ENCODE data around the gene OSER1. TPM values are rescaled to one million over a fixed set of nuclear protein-coding genes. Genes with fewer than 3 reads are reported as not detected.
"Not testable (repeated sequence)": the region's sequence is repeated elsewhere in the genome, so short reads cannot be mapped to it uniquely, and the experiment has no call there.

The OSER1 gene
- total RNA-seq, 1 donor from 2014 or later: 35.9 TPM

GRCh38 chr20:44200371-44200770 is 10.2 kb downstream of the OSER1 start:
- DNase-seq: no peak

DNA sequence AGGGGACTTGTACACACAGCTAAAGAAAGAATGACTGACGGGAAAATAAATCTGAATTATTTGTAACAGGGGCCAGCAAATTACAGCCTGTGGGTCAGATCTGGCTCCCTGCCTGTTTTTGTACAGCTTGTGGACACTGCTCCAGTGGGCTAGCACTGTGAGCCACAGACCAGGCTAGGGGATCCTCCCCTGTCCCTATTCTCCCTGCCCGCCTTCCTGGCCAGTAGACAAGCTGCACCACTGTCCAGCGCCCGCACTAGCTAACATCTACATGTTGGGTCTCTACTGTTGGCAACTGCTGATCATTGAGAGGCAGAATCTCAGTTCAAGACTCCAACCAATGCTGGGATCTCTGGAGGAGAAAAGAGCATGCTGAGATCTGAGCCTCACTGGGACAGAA is 10.7 kb downstream of the OSER1 start:
- DNase-seq: no peak

DNA sequence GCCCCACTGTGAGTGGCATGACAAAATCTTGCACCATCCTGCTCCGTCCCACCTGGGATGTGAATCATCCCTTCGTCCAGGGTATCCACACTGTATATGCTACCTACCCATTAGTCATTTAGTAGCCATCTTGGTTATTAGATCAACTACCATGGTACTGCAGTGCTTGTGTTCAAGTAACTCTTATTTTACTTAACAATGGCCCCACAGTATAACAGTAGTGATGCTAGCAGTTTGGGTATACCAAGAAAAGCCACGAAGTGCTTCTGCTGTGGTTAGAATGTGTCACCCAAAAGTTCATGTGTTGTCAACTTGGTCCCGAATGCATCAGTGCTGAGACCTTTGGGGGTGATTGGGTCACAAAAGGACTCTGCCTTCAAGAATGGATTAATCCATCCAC is 11.7 kb downstream of the OSER1 start:
- DNase-seq: no peak

DNA sequence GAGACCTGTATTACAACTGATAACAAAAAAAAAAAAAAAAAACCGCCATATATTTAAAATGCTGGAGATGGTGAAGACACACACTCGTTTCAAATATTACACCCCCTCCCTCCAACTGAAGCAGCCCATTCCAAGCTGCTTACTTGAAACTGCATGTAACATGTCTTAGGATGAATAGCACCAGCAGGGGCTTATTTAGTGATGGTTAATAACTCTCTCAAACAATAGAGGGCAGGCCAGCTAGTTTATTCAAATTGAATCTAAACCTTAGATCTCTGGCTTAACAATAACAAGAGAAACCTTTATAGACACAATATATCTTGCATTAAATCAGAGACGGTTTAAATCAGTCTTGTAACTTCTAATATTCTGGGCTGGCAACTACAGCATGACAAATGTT is 14.3 kb downstream of the OSER1 start:
- DNase-seq: no peak

DNA sequence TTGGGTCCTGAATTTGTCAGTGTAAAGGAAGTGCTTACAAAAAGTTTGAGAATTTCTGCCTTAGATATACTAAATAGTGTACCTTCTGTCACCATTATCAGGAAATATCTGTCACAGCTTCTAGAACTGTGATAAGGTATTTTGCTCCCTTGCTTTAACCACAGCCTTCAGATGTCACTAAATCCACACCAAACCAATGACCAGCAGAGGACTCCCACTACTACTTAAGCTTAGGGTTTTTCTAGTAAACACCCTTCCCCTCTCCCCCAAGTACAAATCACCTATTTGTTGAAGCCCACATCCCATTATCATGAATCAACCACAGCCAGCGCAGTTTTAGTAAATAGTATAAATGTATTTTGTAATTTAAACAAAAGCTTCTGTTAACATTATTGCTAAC is 15.0 kb downstream of the OSER1 start:
- no peak for DNase-seq

DNA sequence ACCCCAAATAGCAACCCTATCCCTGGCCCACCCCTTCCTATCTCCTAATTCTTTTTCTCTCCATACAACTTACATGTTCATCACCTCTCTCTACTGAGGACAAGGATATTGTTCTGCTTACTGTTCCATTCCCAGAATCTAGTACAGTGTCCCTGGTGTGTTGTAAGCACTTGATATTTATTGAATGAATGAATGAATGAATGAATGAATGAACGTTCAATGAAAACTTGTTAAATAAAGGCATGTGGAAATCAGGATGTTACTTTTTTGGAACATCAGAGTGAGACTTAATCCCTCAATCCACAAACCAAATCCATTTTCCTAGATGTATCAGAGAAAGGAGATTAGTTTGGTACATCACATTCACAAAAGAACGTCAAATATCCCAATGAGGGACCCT is 16.8 kb downstream of the OSER1 start:
- DNase-seq: no peak

GRCh38 chr20:44191640-44192039 is 18.9 kb downstream of the OSER1 start:
- DNase-seq: not testable (repeated sequence)

DNA sequence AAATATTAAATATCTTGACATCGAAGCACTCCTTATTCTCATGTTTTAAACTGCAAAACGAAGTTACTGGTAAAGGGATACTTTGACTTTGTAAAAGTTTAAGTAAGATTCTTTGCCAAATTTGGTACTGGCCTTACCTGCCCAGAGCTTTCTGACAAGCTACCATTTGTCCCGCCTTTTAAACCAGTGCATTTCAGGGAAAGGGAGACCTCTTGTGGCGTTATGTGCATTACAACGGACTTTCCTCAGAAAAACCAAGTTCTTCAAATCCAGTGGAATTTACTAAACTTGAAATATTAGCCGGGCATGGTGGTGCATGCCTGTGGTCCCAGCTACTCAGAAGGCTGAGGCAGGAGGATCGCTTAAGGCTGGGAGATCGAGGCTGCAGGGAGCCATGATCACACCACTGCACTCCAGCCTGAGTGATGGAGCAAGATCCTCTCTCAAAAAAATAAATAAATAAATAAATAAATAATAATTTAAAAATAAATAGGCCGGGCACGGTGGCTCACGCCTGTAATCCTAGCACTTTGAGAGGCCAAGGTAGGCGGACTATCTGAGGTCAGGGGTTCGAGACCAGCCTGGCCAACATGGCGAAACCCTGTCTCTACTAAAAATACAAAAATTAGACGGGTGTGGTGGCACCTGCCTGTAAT is 20.2 kb downstream of the OSER1 start:
- not testable (repeated sequence) for DNase-seq

- DNase-seq: no peak
These were observed 21.8 kb downstream of the OSER1 start for GRCh38 chr20:44188752-44189151.

DNA sequence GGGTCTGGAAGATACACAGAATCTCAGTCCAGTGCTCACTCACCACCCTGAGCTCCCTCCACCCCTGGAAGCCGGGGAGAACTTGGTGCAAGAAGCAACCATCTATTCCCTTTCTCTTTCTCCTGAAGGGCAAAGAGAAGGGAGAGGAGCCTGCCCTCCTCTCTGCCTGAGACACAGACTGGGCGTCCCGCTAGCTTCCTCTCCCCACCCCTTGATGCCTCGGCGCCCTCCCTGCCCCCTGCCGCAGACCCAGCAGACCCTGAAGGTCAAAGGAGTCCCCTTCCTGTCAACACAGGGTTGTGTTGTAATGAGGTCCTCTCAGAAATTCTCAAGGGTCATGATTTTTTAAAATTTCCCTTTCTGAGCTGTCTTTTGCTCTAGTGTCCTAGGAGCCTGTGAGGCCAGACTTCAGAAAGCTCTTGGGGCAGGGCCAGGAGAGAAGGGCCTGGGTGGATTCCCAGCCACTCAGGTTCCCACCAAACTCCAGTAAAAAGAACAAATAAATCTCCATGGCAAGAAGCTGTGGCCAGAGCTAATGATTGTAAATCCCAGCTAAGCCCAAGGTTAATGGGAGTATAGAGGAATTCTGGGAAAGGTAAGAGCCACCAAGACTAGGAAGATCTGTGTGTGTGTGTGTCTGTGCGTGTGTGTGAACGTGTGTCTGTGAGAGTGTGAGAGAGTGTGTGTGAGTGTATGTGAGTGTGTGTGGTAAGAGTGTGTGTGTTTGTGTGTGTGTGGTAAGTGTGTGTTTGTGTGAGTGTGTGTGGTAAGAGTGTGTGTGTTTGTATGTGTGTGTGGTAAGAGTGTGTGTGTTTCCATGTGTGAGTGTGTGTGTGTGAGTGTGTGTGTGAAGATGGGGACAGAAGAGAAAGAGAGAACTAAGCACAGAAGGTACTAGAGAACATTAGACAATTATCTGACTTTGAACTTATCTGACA is 22.5 kb downstream of the OSER1 start:
- no peak for DNase-seq

GRCh38 chr20:44187054-44187771 is 23.4 kb downstream of the OSER1 start, which contains the start of gene JPH2:
JPH2 (minus strand) TSS chr20:44187188; CDS start chr20:44186705, 483 bp downstream.
- no peak for DNase-seq

- no peak for DNase-seq
These were observed 23.9 kb downstream of the OSER1 start for GRCh38 chr20:44186674-44187053.

- DNase-seq: no peak
These were observed 24.4 kb downstream of the OSER1 start for GRCh38 chr20:44186201-44186600.

GRCh38 chr20:44185574-44185973 is 25.0 kb downstream of the OSER1 start:
- no peak for DNase-seq

DNA sequence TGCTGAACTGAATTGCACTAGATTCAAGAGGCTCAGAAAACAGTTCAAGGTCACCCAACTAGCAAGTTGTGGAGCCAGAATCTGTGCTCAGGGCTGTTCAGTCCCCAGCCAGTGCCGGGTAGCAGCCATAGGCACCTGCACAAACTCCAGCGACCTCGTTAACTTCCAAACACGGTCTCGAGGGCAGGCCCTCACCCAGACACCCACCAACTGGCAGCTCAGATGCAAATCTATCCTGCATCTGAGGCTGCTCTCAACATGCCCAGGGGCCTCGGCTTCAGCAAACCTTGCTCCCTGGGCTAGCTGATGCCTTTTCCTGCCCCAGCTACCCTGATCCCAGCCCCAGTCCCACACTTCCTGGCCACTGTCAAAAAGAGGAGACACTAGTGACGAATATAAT is 27.3 kb downstream of the OSER1 start:
- DNase-seq: no peak

DNA sequence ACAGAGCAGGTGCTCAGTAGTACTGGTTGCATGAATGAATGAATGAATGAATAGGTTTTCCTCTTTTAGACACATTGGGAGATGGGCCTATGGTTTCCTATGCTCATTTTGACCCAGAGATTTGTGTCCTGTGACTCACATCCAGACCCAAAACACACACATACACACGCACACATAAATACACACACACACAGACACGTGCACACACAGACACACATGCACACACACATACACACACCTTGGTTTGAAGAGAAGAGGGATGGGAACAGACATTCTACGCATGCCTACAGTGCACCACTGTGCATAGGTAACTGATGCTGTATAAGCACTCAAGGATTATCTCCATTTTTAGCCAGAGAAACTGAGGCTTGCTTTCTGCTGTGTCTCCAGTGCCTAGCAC is 27.7 kb downstream of the OSER1 start:
- DNase-seq: no peak

GRCh38 chr20:44182135-44182765 is 28.3 kb downstream of the OSER1 start:
- no peak for DNase-seq

GRCh38 chr20:44181611-44182010 is 29.0 kb downstream of the OSER1 start:
- DNase-seq: no peak

GRCh38 chr20:44180814-44181213 is 29.8 kb downstream of the OSER1 start:
- DNase-seq: no peak

DNA sequence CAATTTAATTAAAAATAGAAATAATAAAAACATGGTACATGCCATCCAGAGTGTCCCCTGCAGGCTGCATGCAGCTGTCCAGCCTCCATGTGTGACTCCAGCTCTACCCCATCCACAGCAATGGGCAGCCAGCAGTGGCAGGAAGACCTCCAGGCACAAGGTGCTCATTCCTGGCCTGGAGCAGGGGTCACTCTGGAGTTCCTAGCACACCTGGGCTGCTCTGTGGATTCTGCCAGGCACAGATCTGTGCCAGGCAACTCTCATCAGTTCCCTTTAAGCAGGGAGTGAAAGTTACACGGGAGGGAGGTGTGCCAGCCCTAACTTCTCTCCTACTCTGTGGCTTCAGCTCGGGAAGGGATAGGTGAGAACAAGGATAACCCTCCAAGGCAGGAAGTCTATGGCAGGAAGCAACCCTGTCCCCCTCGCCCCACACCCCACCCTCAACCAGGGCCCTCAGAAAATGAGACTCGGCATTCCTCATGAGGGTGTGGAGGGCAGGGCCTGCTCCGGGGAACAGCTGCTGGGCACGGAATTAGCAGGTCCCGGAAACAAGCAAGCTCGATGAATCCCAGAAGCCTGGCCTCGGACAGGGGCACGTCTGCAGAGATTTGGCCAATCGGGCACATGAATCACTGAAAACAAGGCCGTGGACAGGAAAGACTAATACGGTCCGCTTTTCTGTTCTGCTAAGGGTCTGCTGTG is 33.6 kb downstream of the OSER1 start:
- DNase-seq: no peak

- no peak for DNase-seq
These were observed 35.4 kb downstream of the OSER1 start for GRCh38 chr20:44174996-44175765.

All from occipital lobe (tissue), 2 donors.